LNCAP (cell line): ENCODE results near the gene KCTD15.

ENCODE experiments used
- TF ChIP-seq, protein P1 (sequence below): fragments of 450-650 bp; IDR thresholded peaks from 2 replicates; pipeline ENCODE4 v1.5.1; 2017; ENCODE audit warnings: mild to moderate bottlenecking

The KCTD15 gene

GRCh38 chr19:33840382-33840781 lies 43.7 kb downstream of the KCTD15 start:
- TF ChIP-seq, protein P1, sequence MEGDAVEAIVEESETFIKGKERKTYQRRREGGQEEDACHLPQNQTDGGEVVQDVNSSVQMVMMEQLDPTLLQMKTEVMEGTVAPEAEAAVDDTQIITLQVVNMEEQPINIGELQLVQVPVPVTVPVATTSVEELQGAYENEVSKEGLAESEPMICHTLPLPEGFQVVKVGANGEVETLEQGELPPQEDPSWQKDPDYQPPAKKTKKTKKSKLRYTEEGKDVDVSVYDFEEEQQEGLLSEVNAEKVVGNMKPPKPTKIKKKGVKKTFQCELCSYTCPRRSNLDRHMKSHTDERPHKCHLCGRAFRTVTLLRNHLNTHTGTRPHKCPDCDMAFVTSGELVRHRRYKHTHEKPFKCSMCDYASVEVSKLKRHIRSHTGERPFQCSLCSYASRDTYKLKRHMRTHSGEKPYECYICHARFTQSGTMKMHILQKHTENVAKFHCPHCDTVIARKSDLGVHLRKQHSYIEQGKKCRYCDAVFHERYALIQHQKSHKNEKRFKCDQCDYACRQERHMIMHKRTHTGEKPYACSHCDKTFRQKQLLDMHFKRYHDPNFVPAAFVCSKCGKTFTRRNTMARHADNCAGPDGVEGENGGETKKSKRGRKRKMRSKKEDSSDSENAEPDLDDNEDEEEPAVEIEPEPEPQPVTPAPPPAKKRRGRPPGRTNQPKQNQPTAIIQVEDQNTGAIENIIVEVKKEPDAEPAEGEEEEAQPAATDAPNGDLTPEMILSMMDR: no peak

DNA sequence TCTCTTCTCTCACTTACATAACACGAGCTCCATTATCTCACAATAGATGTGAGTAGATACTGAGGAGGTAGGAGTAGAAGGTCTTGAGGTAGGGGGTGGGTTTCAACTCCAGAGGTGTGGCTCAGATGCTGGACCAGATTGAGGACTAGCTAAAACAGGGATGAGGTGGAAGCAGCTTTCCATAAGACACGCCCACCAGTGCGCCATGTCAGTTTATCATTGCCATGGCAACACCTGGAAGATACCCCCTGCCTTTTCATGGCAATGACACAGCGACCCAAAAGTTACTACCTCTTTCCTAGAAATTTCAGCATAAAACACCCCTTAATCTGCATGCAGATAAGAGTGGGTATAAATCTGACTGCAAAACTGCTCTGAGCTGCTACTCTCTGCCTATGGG lies 44.1 kb downstream of the KCTD15 start:
- TF ChIP-seq, protein P1: no peak

- TF ChIP-seq, protein P1: no peak
These were observed 45.0 kb downstream of the KCTD15 start for GRCh38 chr19:33841685-33842084.

DNA sequence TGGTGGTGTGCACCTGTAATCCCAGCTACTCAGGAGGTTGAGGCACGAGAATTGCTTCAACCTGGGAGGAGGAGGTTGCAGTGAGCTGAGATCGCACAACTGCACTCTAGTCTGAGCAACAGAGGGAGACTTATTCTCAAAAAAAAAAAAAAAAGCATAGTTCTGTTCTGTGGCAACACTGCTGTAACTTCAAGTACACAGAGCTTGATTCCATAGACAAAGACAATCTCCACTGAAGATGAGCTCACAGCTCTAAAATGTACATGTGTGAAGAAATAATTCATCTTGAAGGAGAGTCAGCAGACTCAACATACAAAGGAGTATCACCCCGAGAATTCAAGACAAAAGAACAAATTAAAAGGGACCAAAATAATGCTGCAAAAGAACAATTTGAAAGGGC lies 47.8 kb downstream of the KCTD15 start:
- TF ChIP-seq, protein P1: no peak

DNA sequence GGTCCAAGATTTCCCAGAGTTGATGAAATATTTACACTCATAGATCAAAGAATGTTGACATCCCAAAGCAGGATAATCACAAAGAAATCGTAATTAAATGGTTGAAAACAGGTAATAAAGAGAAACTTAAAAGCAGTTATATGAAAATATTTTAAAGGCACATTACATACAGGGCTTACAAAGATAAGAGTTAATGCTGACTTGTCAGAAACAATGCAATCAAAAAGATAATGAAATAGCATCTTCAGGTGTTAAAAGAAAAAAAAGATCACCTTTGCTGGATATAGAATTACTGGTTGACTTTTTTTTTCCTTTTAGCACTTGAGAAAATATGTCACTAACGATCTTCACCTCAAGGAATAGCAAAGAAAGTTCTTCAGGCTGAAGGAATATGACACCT lies 48.8 kb downstream of the KCTD15 start:
- TF ChIP-seq, protein P1: no peak

DNA sequence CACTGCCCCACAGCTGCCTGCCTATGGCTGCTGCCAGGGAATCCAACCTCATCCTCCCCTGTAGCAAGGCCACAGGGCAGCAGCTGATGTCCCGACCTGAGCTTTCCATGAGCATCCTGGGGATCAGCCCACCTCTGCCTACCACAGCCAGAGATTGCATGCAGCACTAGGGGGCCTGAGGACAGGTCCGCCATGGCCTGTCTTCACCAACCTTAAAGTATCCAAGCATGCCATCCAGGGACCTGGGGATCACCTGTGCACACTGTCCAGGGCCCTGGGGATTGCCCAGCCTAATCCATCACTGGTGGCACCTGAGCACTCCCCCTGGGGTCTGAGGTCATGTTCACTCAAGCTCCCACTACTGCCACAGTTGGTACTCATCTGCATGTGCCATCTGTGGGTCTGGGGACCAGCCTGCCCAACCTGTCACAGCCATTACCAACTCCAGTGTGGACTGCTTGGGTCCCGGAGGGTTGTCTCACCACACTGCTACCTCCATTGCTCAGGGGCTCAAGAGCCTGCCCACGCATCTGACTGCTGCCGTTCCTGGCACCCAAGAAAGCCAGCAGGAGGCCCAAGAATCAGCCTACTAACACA lies 53.0 kb downstream of the KCTD15 start:
- TF ChIP-seq, protein P1: no peak

DNA sequence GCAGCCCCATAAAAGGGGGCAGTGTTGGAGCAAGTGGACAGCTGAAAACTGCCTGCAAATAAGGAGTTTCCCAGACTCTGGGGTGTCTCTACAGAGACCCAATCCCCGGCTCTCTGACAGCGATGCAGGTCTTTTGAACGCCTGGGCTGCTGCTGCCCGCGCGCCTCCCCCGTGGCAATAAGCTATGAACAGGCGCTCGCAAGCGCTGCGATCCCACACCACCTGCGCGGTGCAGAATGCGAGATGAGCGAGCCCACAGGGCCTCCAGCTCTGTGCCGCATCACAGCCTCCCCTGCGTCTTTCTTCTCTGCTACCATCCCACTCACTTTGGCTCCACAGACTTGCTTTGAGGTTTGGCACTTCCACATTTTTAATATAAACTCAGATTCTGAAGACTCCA lies 62.3 kb downstream of the KCTD15 start:
- TF ChIP-seq, protein P1: no peak
